Sigmoid colon (tissue), 4 donors: ENCODE data around the gene LTN1.

ENCODE experiments used
- CTCF ChIP-seq, 4 experiments: fragments of 450-650 bp in 3 of 4; fragments of 200-600 bp in 1 of 4; IDR thresholded peaks; one replicate each; pipeline ENCODE4 v1.5.1; 2016 to 2019; ENCODE audit warnings: antibody characterized with exemption in 4 of 4, mild to moderate bottlenecking in 3 of 4, moderate library complexity in 2 of 4
- EP300 ChIP-seq, 4 donors: sonication (generic); formaldehyde crosslinking; IDR thresholded peaks; one replicate each; pipeline ENCODE4 v1.6.1; 2017; ENCODE audit warnings: antibody characterized with exemption in 4 of 4
- POLR2A ChIP-seq, 2 donors: fragments of 450-650 bp; IDR thresholded peaks; one replicate each; pipeline ENCODE4 v1.6.1; 2016; ENCODE audit warnings: antibody characterized with exemption in 2 of 2, mild to moderate bottlenecking in 2 of 2, moderate library complexity in 2 of 2
- POLR2AphosphoS5 ChIP-seq, 4 donors: sonication (generic); formaldehyde crosslinking; IDR thresholded peaks; one replicate each; pipeline ENCODE4 v1.6.1; 2017; ENCODE audit warnings: antibody characterized with exemption in 4 of 4

GRCh38 chr21:28943631-28944030 is 49.0 kb downstream of the LTN1 start:
- TF ChIP-seq POLR2AphosphoS5 (IDR thresholded peaks at IDR 0.05) = no peak
- no peak for TF ChIP-seq EP300 (IDR thresholded peaks at IDR 0.05)
- no peak for TF ChIP-seq POLR2A (IDR thresholded peaks at IDR 0.05)
- TF ChIP-seq CTCF (IDR thresholded peaks at IDR 0.05) = no peak
